ENCODE data around the gene SPOUT1. TPM values are rescaled to one million over a fixed set of nuclear protein-coding genes. Genes with fewer than 3 reads are reported as not detected.
"Not testable (repeated sequence)": the region's sequence is repeated elsewhere in the genome, so short reads cannot be mapped to it uniquely, and the experiment has no call there.

The SPOUT1 gene
- total and polyA plus RNA-seq, 2 experiments from 2014 or later: 15.9 to 43.0 TPM

DNA sequence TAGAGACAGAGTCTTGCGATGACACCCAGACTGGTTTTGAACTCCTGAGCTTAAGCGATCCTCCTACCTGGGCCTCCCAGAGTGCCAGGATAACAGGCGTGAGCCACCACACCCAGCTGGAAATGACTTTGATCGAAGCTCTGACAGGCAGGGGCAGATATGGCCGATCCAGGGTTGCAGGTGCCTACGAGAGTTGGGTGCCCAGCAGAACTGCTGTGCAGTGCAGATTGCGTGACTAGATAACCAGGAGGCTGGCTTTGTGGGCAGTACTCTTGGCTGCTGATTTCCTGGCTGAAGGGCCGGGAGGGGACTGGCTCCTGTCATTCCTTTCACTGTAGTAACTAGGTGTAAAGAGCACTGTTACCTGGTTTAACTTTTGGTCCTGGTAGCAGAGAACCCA is 30.7 kb downstream of the SPOUT1 start:
- in situ Hi-C loops (cut with MboI): no loop called here
- no peak overlapping the region for H3K4me2 ChIP-seq (ENCODE audit: unreplicated experiment)

DNA sequence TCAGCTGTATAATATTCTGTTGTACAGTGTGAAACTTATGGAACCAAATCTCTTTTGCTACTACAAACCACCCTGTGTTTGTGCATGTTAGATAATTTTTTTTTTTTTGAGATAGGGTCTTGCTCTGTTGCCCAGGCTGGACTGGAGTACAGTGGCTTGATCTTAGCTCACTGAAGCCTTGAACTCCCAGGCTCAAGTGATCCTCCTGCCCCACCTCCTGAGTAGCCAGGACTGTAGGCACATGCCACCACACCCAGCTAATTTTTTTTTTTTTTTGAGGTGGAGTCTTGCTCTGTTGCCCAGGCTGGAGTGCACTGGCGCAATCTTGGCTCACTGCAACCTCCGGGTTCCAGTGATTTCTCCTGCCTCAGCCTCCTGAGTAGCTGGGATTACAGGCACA is 34.6 kb downstream of the SPOUT1 start:
- H3K27me3 ChIP-seq (replicated peaks; ENCODE audit: insufficient read depth); H4K20me1 ChIP-seq (ENCODE audit: insufficient read depth); H3K4me3 ChIP-seq; in situ Hi-C loops (cut with MboI); H3F3A ChIP-seq (ENCODE audit: insufficient read depth); H3K27ac ChIP-seq; H3K4me1 ChIP-seq (ENCODE audit: insufficient read depth); H3K9me3 ChIP-seq (ENCODE audit: low read depth); H3K4me2 ChIP-seq (ENCODE audit: unreplicated experiment); H3K36me3 ChIP-seq (ENCODE audit: low read depth); H3K9ac ChIP-seq; H3K9me2 ChIP-seq (ENCODE audit: insufficient read depth); H3K79me2 ChIP-seq (ENCODE audit: insufficient read depth); DNase-seq; H2AFZ ChIP-seq: not testable (repeated sequence)
- WGBS, 2 experiments (ENCODE audit: low coverage in 1 of 2, low lambda C conversion rate in 2 of 2, missing lambda C conversion rate in 2 of 2): 44 to 47% methylated on average over 2 of the region's 2 CpGs

More for the DNA sequence above, 30.7 kb downstream of the SPOUT1 start:
- Histone ChIP-seq H3K4me3 (no peak overlapping the region), H3K27ac (no peak overlapping the region), H4K20me1 (ENCODE audit: insufficient read depth) (no peaks in the 10 kb centered on the region), H3K4me1 (ENCODE audit: insufficient read depth) (no peaks in the 10 kb centered on the region), H2AFZ (no peak overlapping the region), H3K36me3 (ENCODE audit: low read depth) (no peaks in the 10 kb centered on the region; the same call in 1 of the 2 replicates), H3K9me3 (ENCODE audit: low read depth) (no peaks in the 10 kb centered on the region), H3K27me3 (replicated peaks; ENCODE audit: insufficient read depth) (no peaks in the 10 kb centered on the region), H3F3A (ENCODE audit: insufficient read depth) (no peaks in the 10 kb centered on the region), H3K9me2 (ENCODE audit: insufficient read depth) (no peaks in the 10 kb centered on the region), H3K9ac (no peak overlapping the region), H3K79me2 (ENCODE audit: insufficient read depth) (0 out of 2 replicates have a peak, but pooled peaks cover 5% of the 10 kb centered on the region)
- no peak for TF ChIP-seq EZH2 (IDR thresholded peaks at IDR 0.05; ENCODE audit: insufficient read depth, poor library complexity, severe bottlenecking)
- TF ChIP-seq EZH2phosphoT487 (IDR thresholded peaks at IDR 0.05; ENCODE audit: insufficient read depth, low read depth): no peak
- 94 to 96% methylated on average over 7 to 8 of the region's 8 CpGs for WGBS, 2 experiments (ENCODE audit: low coverage in 1 of 2, low lambda C conversion rate in 2 of 2, missing lambda C conversion rate in 2 of 2)
- DNase-seq: no peak

DNA sequence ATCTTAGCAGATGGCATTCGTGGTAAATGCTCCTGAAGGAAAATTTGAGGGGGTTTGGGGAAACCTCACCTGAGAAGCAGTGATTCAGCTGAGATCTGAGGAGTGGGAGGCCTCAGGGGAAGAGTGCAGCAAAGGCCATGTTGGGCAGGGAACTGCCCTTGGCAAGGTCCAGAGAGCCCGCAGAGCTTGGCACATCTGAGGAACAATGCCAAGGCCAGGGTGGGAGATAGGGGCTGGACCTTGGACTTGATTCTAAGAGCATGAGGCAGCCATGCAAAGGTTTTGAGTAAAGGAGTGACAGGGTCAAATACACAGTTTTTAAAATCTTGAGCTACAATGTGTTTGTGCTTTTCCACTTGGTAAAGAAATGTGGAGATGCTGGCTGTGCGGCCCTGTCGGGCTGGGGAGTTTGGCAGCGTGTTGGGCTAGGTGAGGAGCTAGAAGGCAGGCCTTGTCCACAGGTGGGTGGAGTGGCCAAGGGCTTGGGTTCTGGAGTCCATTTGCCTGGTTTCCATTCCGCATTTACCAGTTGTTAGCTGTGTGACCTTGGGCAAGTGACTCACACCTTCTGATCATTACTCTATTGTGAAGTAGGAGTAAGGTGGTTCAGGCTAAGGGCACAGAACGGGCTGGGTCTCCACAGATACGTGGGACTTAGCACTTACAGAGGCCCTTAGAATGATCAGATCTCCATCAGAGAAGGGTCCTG is 36.5 kb downstream of the SPOUT1 start:
- Histone ChIP-seq H2AFZ (no peak overlapping the region), H3K4me1 (ENCODE audit: insufficient read depth) (peaks cover 4% of the 10 kb centered on the region), H3K79me2 (ENCODE audit: insufficient read depth) (peaks cover 19% of the 10 kb centered on the region), H3K9me2 (ENCODE audit: insufficient read depth) (no peaks in the 10 kb centered on the region), H3K27ac (no peak overlapping the region), H3K9ac (no peak overlapping the region), H3K4me2 (ENCODE audit: unreplicated experiment) (no peak overlapping the region), H3K27me3 (replicated peaks; ENCODE audit: insufficient read depth) (no peaks in the 10 kb centered on the region), H4K20me1 (ENCODE audit: insufficient read depth) (no peaks in the 10 kb centered on the region), H3K9me3 (ENCODE audit: low read depth) (no peaks in the 10 kb centered on the region), H3K4me3 (no peak overlapping the region), H3K36me3 (ENCODE audit: low read depth) (no peaks in the 10 kb centered on the region; the same call in 1 of the 2 replicates), H3F3A (ENCODE audit: insufficient read depth) (no peaks in the 10 kb centered on the region)
- in situ Hi-C loops (cut with MboI): no loop called here
- TF ChIP-seq EZH2phosphoT487 (IDR thresholded peaks at IDR 0.05; ENCODE audit: insufficient read depth, low read depth): no peak
- no peak for TF ChIP-seq EZH2 (IDR thresholded peaks at IDR 0.05; ENCODE audit: insufficient read depth, poor library complexity, severe bottlenecking)
- 84 to 85% methylated on average over 8 of the region's 8 CpGs for WGBS, 2 experiments (ENCODE audit: low coverage in 1 of 2, low lambda C conversion rate in 2 of 2, missing lambda C conversion rate in 2 of 2)
- no peak for DNase-seq

DNA sequence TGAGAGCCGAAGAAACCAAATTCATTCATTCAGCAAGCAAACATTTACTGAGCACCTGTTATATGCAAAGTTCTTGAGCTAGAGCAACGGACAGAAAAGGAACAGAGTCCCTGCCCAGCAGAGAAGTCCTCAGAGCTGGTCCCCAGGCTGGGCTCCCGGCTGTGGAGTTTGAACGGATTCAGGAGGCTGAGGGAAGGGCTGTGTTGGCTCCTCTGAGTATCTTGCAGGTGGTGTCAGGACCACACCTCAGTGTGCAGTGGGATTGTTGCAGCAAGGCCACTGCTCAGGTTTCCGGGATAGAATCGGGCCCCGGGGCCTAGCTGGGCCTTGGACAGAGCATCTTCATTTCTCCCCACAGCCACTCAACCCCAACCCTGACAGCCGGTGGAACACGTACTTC is 37.5 kb downstream of the SPOUT1 start:
- TF ChIP-seq EZH2phosphoT487 (IDR thresholded peaks at IDR 0.05; ENCODE audit: insufficient read depth, low read depth): no peak
- no peak for TF ChIP-seq EZH2 (IDR thresholded peaks at IDR 0.05; ENCODE audit: insufficient read depth, poor library complexity, severe bottlenecking)
- H3K9ac ChIP-seq: no peak overlapping the region
- H3F3A ChIP-seq (ENCODE audit: insufficient read depth): 0 out of 2 replicates have a peak, but pooled peaks cover 5% of the 10 kb centered on the region
- no peaks in the 10 kb centered on the region for H4K20me1 ChIP-seq (ENCODE audit: insufficient read depth)
- H3K9me3 ChIP-seq (ENCODE audit: low read depth): no peaks in the 10 kb centered on the region
- H3K36me3 ChIP-seq (ENCODE audit: low read depth): no peaks in the 10 kb centered on the region; the same call in 1 of the 2 replicates
- no peak overlapping the region for H2AFZ ChIP-seq
- no peaks in the 10 kb centered on the region for H3K27me3 ChIP-seq (replicated peaks; ENCODE audit: insufficient read depth)
- no peak overlapping the region for H3K27ac ChIP-seq
- DNase-seq: no peak
- in situ Hi-C loops (cut with MboI): no loop called here
- no peaks in the 10 kb centered on the region for H3K9me2 ChIP-seq (ENCODE audit: insufficient read depth)
- WGBS, 2 experiments (ENCODE audit: low coverage in 1 of 2, low lambda C conversion rate in 2 of 2, missing lambda C conversion rate in 2 of 2): 91 to 97% methylated on average over 9 of the region's 9 CpGs
- no peak overlapping the region for H3K4me3 ChIP-seq
- H3K79me2 ChIP-seq (ENCODE audit: insufficient read depth): peaks cover 29% of the 10 kb centered on the region
- H3K4me2 ChIP-seq (ENCODE audit: unreplicated experiment): no peak overlapping the region
- peaks cover 7% of the 10 kb centered on the region for H3K4me1 ChIP-seq (ENCODE audit: insufficient read depth)

All from GM23248 (cell line).